HG02678 (cell line): ENCODE data around the gene ANTXR1.
"Not testable (repeated sequence)": the region's sequence is repeated elsewhere in the genome, so short reads cannot be mapped to it uniquely, and the experiment has no call there.

ENCODE experiments used
- ATAC-seq: cut with Tn5 transposase; IDR thresholded peaks from one replicate; pipeline ENCODE4 v1.9.1; 2021; ENCODE audit warnings: mild to moderate bottlenecking, moderate library complexity; ENCODE audit not compliant: unreplicated experiment

ANTXR1 gene

GRCh38 chr2:69157441-69157840 is 144.5 kb downstream of the ANTXR1 start:
- ATAC-seq = no peak

DNA sequence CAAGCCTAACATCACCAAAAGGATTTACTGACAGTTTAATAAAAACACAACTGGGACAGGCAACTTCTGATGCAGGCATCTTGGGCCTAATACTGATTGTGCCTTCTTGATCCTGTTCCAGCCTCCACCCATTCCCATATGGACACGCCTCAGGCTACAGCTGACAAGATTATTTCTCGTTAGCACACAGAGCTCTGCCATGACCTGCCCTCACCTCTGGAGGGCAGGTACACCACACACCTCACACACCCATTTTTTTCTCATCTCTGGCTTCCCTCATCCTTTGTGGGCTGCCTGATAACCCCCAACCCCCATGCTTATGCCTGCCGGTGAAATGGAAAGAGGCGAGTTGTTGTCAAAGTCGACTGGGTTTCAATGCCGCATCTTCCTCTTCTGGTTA is 147.0 kb downstream of the ANTXR1 start:
- no peak for ATAC-seq

DNA sequence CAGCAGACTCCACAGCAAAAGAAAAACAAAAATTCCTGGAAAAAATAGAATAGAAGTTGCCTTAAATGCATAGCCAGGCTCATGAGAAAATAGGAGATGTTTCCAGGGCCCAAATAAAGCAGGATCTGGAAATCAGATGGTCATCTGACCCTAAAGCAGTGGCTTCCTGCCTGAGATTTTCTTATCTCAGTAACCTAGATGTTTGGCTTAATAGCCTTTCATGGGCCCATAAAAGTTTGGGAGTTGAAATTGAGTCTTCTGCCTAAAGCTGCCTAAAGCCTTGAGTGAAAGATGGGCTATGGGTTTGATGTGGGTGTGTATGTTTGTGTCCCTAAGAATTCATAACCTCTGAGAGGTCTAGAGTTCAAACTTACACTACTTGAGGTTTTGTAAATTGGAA is 149.1 kb downstream of the ANTXR1 start:
- no peak for ATAC-seq

- no peak for ATAC-seq
Measured at GRCh38 chr2:69163109-69163508, 150.1 kb downstream of the ANTXR1 start.

- ATAC-seq = no peak
Measured at GRCh38 chr2:69163556-69163955, 150.6 kb downstream of the ANTXR1 start.

GRCh38 chr2:69164061-69164778 is 151.2 kb downstream of the ANTXR1 start:
- no peak for ATAC-seq

GRCh38 chr2:69165091-69165880 is 152.3 kb downstream of the ANTXR1 start:
- no peak for ATAC-seq

DNA sequence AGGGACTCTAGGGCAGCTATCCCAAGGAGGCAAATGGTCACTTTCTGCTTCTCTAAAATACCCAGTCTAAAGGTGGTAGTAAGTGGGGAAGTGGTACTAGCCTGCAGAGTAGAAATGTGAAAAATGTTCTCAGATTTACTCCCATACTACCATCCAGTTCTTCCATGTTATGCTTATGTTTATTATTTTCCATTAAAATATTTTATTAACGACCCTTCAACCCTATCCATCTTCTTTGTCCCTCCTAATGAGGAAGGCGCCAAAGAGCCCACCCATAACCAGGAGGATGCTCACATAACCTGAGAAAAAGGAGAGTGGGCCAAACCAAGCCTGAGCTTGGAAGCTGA is 153.5 kb downstream of the ANTXR1 start:
- no peak for ATAC-seq

- no peak for ATAC-seq
Measured at GRCh38 chr2:69166812-69167468, 154.0 kb downstream of the ANTXR1 start.

- no peak for ATAC-seq
Measured at GRCh38 chr2:69167469-69167822, 154.5 kb downstream of the ANTXR1 start.

DNA sequence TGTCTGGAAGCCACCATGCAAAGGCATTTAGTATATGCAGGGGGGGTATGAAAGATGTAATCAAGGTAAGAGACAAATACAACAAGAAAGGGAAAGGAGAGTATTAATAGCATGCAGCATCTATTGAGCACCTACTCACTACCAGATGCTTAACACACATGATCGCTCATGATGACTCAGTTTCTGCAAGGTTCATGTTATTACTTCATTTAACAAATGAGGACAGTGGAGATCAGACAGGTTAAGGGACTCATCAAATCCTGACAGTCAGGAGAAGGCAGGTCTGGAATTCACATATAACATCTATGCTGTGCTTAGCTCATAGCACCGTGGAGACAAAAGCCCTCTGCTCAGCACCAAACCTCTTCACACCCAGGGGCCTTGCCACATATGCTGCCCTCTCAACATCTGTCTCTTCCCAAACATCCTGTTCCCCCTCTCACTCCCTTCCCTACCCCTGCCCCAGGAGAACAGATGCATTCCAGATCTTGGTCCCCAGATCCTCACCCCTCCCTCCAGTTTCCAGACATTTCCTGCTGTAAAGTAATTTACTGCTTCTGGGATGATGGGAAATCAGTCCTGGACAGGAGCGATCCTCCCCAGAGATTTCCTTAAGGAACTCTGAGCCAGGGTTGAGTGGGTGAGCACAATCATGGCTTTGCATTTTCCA is 155.3 kb downstream of the ANTXR1 start:
- no peak for ATAC-seq

DNA sequence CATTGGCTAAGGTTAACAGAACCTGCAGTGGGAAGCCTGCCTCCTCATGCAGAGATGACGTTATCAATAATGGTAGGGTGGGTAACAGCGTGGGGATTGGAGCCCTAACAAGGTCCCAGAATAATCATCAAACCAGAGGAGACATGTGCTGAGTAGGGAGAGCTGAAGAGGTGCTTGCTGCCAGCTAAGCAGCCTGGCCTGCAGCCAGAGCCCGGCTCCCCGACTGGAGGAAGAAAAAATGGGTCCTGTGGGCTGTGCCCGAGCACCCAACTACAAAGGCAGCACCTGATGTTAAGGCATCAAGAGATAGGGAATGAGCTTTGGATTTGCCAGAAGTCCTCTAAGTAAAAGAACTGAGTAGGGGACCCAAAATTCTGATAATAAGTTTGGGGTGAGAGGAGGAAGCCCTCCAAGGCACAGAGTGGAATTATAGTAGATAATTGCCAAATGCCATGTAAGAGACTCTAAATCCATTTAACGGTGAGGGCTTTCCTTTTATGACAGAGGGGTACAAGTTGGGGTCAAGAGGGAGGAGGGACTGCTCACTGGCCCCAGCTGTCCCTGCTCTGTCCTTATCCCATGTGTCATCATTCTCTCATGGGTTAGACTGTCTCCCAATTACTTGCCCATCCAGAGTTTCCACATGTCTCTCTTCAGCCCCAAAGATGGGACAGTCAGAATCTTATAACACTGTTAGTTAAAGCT is 156.1 kb downstream of the ANTXR1 start:
- ATAC-seq = no peak

GRCh38 chr2:69169655-69170389 is 156.8 kb downstream of the ANTXR1 start:
- no peak for ATAC-seq

DNA sequence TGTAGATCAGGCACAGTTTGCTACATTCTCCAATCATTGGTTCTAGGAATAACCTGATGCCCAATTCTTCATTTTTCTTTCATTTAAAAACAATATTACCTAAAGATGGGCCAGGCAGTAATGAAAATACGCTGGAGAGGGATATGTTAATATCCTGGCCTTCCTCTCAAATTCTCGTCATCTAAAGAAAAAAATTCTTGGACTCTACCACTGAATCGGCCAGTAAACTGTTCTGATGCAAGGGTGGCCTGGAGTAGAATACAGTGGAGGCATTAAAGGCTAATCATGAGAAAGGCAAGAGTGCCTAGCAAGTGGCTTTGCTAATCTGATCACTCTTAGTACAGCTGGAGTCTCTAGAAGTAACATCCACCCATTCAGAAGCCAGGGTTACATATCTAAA is 157.7 kb downstream of the ANTXR1 start:
- no peak for ATAC-seq

DNA sequence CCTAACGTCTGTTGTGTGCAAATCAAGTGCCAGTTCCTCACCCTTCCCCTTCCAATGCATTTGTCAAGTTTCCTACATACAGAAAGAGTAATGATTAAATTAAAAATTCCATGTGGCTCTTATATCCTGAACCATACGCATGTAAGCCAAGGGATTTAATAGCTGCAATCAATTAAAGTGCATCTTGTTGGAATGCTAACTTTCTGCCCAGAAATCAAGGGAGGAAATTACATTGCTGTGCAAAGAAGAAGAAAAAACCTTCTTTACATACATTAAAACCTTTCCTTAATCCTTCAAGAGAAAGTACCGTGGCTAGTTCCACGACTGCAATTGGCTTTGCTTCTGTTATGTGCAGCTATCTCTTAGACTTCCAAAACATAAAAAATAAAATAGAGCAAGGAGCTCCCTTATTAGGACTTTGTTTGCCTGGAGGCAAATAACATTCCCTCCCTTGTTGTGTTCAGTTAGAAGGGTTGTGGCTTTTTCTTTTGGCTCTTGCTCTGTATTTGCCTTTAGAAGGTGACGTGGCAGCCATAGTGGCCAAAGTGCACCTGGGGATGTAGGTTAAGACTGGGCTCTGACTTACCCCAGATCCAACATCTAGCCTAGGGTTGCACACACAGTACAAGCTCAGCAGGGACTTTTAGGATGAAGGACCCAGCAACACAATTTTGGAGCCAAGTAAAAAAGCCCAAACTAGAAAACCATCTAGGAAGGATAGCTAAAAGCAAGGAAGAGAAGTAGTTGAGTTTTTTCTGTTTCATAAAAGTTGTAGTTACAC is 158.3 kb downstream of the ANTXR1 start:
- no peak for ATAC-seq

- ATAC-seq = no peak
Measured at GRCh38 chr2:69171897-69172525, 159.0 kb downstream of the ANTXR1 start.

DNA sequence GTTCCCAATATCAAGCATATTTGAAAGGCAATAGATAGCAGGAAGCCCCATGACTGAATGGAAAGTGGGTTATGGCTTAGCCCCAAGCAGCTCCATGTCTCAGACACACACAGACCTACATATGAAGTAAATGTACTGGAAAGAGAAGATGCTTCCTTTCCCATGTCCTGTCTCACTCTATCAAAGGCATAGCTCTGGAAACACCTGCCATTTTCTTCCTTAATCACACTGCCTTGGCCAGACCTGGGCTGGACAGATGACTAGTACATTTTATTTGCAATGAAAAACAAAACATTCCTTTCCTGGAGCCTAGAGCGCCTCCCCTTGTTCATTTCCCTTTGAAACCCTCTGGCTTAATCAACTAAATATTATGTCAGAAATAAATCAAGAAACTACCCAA is 160.7 kb downstream of the ANTXR1 start:
- ATAC-seq = no peak

DNA sequence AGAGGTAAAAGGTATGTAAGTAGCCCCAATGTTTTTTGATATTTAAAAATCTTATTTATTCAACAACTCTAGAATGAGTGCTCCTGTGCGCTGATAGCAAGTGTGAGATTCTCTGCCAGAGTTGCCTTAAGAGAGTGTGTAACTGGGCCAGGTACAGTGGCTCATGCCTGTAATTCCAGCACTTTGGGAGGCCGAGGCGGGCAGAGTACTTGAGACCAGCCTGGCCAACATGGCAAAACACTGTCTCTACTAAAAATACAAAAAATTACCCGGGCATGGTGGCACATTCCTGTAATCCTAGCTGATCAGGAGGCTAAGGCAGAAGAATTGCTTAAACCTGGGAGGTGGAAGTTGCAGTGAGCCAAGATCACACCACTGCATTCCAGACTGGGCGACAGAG is 161.2 kb downstream of the ANTXR1 start:
- ATAC-seq = not testable (repeated sequence)
